ENCODE data around the gene CXCR2.
"Not testable (repeated sequence)": the region's sequence is repeated elsewhere in the genome, so short reads cannot be mapped to it uniquely, and the experiment has no call there.

CXCR2 gene

GRCh38 chr2:218083352-218083676, 42.5 kb upstream of the CXCR2 start:
- no peak for DNase-seq (ENCODE audit: low read depth, low spot score)
- peaks cover 16% of the 10 kb centered on the region for H3K9me3 ChIP-seq (ENCODE audit: insufficient read depth, low read length)
- no peak for TF ChIP-seq YY1 (IDR thresholded peaks at IDR 0.05; ENCODE audit: insufficient read depth, insufficient read length)
- no peak for TF ChIP-seq SUZ12 (IDR thresholded peaks at IDR 0.05; ENCODE audit: extremely low read depth, insufficient read depth, insufficient read length)
- TF ChIP-seq ZNF274 (IDR thresholded peaks at IDR 0.05; ENCODE audit: low read depth, low read length), result no peak
- H3K27me3 ChIP-seq (ENCODE audit: insufficient read depth, insufficient read length), result peaks cover under 1% of the 10 kb centered on the region
- H3K36me3 ChIP-seq (ENCODE audit: insufficient read depth, insufficient read length, low read length), result no peaks in the 10 kb centered on the region
- H3K4me1 ChIP-seq (ENCODE audit: insufficient read depth, insufficient read length), result peaks cover 5% of the 10 kb centered on the region
- no peak overlapping the region for H3K4me3 ChIP-seq (ENCODE audit: insufficient read length, low read depth)
- H3K9ac ChIP-seq (ENCODE audit: insufficient read length, low read depth), result no peak overlapping the region

DNA sequence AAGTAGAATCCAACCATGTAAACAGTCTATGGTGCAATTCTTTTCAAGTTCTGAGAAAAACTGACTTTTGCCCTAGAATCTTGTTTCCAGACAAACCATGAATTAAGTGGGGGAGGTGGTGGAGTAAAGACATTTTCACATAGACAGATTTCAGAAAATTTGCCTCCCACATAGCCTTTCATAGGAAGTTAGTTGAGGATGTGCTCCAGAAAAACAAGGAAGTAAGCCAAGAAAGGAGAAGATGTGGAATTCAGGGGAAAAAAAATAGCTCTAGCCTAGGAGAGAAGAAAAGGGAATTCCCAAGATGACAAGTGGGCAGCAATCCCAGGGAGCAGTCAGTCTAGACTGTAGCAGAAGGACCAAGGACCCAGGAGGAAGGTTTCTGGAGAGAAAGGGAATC, 39.4 kb upstream of the CXCR2 start:
- Histone ChIP-seq H3K9me3 (ENCODE audit: insufficient read depth, low read length) (peaks cover 16% of the 10 kb centered on the region), H3K4me3 (ENCODE audit: insufficient read length, low read depth) (no peak overlapping the region), H3K4me1 (ENCODE audit: insufficient read depth, insufficient read length) (no peaks in the 10 kb centered on the region), H3K27me3 (ENCODE audit: insufficient read depth, insufficient read length) (peaks cover 3% of the 10 kb centered on the region), H3K9ac (ENCODE audit: insufficient read length, low read depth) (no peak overlapping the region), H3K36me3 (ENCODE audit: insufficient read depth, insufficient read length, low read length) (no peaks in the 10 kb centered on the region)
- TF ChIP-seq SUZ12 (IDR thresholded peaks at IDR 0.05; ENCODE audit: extremely low read depth, insufficient read depth, insufficient read length) (no peak), YY1 (IDR thresholded peaks at IDR 0.05; ENCODE audit: insufficient read depth, insufficient read length) (no peak), ZNF274 (IDR thresholded peaks at IDR 0.05; ENCODE audit: low read depth, low read length) (no peak)
- no peak for DNase-seq (ENCODE audit: low read depth, low spot score)

DNA sequence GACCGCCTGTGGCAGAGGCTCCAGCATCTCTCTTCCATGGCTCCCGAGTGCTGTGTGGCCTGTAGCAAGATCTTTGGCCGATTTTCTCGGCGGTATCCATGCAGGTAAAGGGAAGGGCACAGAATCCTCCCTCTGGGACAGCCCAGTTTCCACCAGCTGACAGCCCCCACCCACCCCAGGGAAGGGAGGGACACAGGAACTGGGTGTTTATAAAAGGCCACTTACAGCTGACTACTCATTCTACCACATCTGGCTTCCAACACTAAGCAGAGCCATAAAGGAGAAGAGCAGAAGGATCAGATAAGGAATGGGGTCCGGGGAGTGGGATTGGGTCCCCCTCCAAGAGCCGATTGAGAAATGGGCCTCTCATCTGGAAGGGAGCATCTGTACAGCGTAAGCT, 36.6 kb upstream of the CXCR2 start:
- H3K9me3 ChIP-seq (ENCODE audit: insufficient read depth, low read length), result peaks cover 16% of the 10 kb centered on the region
- no peak for DNase-seq (ENCODE audit: low read depth, low spot score)
- no peak for TF ChIP-seq YY1 (IDR thresholded peaks at IDR 0.05; ENCODE audit: insufficient read depth, insufficient read length)
- no peaks in the 10 kb centered on the region for H3K4me1 ChIP-seq (ENCODE audit: insufficient read depth, insufficient read length)
- peaks cover 3% of the 10 kb centered on the region for H3K27me3 ChIP-seq (ENCODE audit: insufficient read depth, insufficient read length)
- no peak overlapping the region for H3K4me3 ChIP-seq (ENCODE audit: insufficient read length, low read depth)
- H3K9ac ChIP-seq (ENCODE audit: insufficient read length, low read depth), result no peak overlapping the region
- no peaks in the 10 kb centered on the region for H3K36me3 ChIP-seq (ENCODE audit: insufficient read depth, insufficient read length, low read length)

DNA sequence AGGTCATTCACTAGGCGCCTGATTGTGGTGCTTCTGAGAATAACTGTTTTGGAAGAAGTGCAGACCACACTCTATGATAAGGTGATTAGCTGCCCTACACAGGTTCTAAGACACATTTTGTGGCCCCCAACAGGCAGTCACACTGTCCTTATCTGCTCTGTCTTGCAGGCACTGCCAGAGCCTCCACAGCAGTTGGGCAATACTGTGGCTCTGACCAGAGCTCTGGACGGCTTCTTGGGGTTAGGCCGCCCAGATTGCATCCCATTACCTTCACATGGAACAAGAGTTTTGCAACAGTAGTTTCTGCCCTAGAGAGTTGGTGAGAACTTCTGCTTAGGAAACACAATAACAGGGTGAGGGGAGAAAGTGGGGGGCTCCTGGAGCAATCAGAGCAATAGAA, 34.1 kb upstream of the CXCR2 start:
- DNase-seq (ENCODE audit: low read depth, low spot score), result no peak
- Histone ChIP-seq H3K9me3 (ENCODE audit: insufficient read depth, low read length) (peaks cover 8% of the 10 kb centered on the region), H3K36me3 (ENCODE audit: insufficient read depth, insufficient read length, low read length) (no peaks in the 10 kb centered on the region), H3K27me3 (ENCODE audit: insufficient read depth, insufficient read length) (peaks cover 3% of the 10 kb centered on the region), H3K4me1 (ENCODE audit: insufficient read depth, insufficient read length) (no peaks in the 10 kb centered on the region), H3K9ac (ENCODE audit: insufficient read length, low read depth) (no peak overlapping the region), H3K4me3 (ENCODE audit: insufficient read length, low read depth) (no peak overlapping the region)
- TF ChIP-seq SUZ12 (IDR thresholded peaks at IDR 0.05; ENCODE audit: extremely low read depth, insufficient read depth, insufficient read length), result no peak
- no peak for TF ChIP-seq ZNF274 (IDR thresholded peaks at IDR 0.05; ENCODE audit: low read depth, low read length)
- TF ChIP-seq YY1 (IDR thresholded peaks at IDR 0.05; ENCODE audit: insufficient read depth, insufficient read length), result no peak

DNA sequence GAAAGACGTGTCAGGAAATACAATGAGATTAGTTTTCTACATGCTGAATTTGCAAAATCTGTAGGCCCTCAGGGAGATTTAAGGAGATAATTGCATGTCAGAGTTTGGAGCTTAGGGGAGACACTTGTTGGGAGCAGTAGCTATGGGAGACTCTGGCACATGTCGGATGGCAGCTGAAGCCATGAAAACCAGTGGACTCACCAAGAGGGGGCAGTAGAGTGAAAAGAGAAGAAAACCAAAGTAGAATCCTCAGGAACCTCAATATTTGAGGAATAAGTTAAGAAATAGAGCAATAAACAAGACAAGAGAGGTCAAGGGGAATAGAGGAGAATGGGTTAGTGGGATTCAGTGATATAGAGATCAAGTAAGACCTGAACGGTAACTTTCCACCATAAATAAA, 31.9 kb upstream of the CXCR2 start:
- Histone ChIP-seq H3K4me1 (ENCODE audit: insufficient read depth, insufficient read length) (no peaks in the 10 kb centered on the region), H3K27me3 (ENCODE audit: insufficient read depth, insufficient read length) (no peaks in the 10 kb centered on the region), H3K4me3 (ENCODE audit: insufficient read length, low read depth) (no peak overlapping the region), H3K9me3 (ENCODE audit: insufficient read depth, low read length) (no peaks in the 10 kb centered on the region; the same call in 1 of the 2 replicates), H3K9ac (ENCODE audit: insufficient read length, low read depth) (no peak overlapping the region), H3K36me3 (ENCODE audit: insufficient read depth, insufficient read length, low read length) (no peaks in the 10 kb centered on the region)
- TF ChIP-seq YY1 (IDR thresholded peaks at IDR 0.05; ENCODE audit: insufficient read depth, insufficient read length) (no peak), SUZ12 (IDR thresholded peaks at IDR 0.05; ENCODE audit: extremely low read depth, insufficient read depth, insufficient read length) (no peak), ZNF274 (IDR thresholded peaks at IDR 0.05; ENCODE audit: low read depth, low read length) (no peak)
- DNase-seq (ENCODE audit: low read depth, low spot score), result no peak

DNA sequence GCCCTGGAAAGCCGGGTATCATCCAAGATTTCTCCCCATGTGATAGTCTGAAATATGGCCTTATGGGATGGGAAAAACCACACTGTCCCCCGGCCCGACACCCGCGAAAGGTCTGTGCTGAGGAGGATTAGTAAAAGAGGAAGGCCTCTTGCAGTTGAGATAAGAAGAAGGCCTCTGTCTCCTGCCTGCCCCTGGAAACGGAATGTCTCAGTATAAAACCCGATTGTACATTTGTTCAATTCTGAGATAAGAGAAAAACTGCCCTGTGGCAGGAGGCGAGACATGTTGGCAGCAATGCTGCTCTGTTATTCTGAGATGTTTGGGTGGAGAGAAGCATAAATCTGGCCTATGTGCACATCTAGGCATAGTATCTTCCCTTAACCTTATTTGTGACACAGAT, 30.0 kb upstream of the CXCR2 start:
- Histone ChIP-seq H3K36me3 (ENCODE audit: insufficient read depth, insufficient read length, low read length) (no peaks in the 10 kb centered on the region), H3K27me3 (ENCODE audit: insufficient read depth, insufficient read length) (no peaks in the 10 kb centered on the region), H3K9ac (ENCODE audit: insufficient read length, low read depth) (no peak overlapping the region), H3K4me3 (ENCODE audit: insufficient read length, low read depth) (no peak overlapping the region), H3K9me3 (ENCODE audit: insufficient read depth, low read length) (no peaks in the 10 kb centered on the region), H3K4me1 (ENCODE audit: insufficient read depth, insufficient read length) (no peaks in the 10 kb centered on the region)
- no peak for DNase-seq (ENCODE audit: low read depth, low spot score)
- TF ChIP-seq ZNF274 (IDR thresholded peaks at IDR 0.05; ENCODE audit: low read depth, low read length) (no peak), YY1 (IDR thresholded peaks at IDR 0.05; ENCODE audit: insufficient read depth, insufficient read length) (no peak), SUZ12 (IDR thresholded peaks at IDR 0.05; ENCODE audit: extremely low read depth, insufficient read depth, insufficient read length) (no peak)

DNA sequence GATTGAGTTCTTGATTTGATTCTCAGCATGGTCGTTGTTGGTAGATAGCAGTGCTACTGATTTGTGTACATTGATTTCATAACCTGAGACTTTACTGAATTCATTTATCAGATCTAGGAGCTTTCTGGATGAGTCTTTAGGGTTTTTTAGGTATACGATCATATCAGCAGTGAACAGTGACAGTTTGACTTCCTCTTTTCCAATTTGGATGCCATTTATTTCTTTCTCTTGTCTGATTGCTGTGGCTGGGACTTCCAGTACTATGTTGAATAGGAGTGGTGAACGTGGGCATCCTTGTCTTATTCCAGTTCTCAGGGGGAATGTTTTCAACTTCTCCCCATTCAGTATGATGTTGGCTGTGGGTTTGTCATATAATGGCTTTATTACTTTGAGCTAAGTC, 27.9 kb upstream of the CXCR2 start:
- H3K27me3 ChIP-seq (ENCODE audit: insufficient read depth, insufficient read length), result no peaks in the 10 kb centered on the region
- no peak overlapping the region for H3K4me3 ChIP-seq (ENCODE audit: insufficient read length, low read depth)
- H3K36me3 ChIP-seq (ENCODE audit: insufficient read depth, insufficient read length, low read length), result no peaks in the 10 kb centered on the region

GRCh38 chr2:218108834-218109233, 17.0 kb upstream of the CXCR2 start:
- H3K36me3 ChIP-seq (ENCODE audit: insufficient read depth, insufficient read length, low read length); DNase-seq (ENCODE audit: low read depth, low spot score); H3K9ac ChIP-seq (ENCODE audit: insufficient read length, low read depth); H3K4me3 ChIP-seq (ENCODE audit: insufficient read length, low read depth); H3K27me3 ChIP-seq (ENCODE audit: insufficient read depth, insufficient read length); H3K4me1 ChIP-seq (ENCODE audit: insufficient read depth, insufficient read length): not testable (repeated sequence)
- peaks cover 23% of the 10 kb centered on the region for H3K9me3 ChIP-seq (ENCODE audit: insufficient read depth, low read length)

More for the DNA sequence above, 27.9 kb upstream of the CXCR2 start:
- no peak for DNase-seq (ENCODE audit: low read depth, low spot score)
- no peaks in the 10 kb centered on the region for H3K9me3 ChIP-seq (ENCODE audit: insufficient read depth, low read length)
- H3K9ac ChIP-seq (ENCODE audit: insufficient read length, low read depth), result no peak overlapping the region
- no peaks in the 10 kb centered on the region for H3K4me1 ChIP-seq (ENCODE audit: insufficient read depth, insufficient read length)
- TF ChIP-seq ZNF274 (IDR thresholded peaks at IDR 0.05; ENCODE audit: low read depth, low read length), result no peak
- no peak for TF ChIP-seq SUZ12 (IDR thresholded peaks at IDR 0.05; ENCODE audit: extremely low read depth, insufficient read depth, insufficient read length)
- TF ChIP-seq YY1 (IDR thresholded peaks at IDR 0.05; ENCODE audit: insufficient read depth, insufficient read length), result no peak

DNA sequence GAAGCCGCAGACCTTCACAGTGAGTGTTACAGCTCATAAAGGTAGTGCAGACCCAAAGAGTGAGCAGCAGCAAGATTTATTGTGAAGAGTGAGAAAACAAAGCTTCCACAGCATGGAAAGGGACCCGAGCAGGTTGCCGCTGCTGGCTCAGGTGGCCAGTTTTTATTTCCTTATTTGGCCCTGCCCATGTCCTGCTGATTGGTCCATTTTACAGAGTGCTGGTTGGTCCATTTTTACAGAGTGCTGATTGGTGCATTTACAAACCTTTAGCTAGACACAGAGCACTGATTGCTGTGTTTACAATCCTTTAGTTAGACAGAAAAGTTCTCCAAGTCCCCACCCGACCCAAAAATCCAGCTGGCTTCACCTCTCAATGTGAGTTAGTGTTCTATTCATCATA, 4.0 kb upstream of the CXCR2 start:
- DNase-seq (ENCODE audit: low read depth, low spot score); H3K27me3 ChIP-seq (ENCODE audit: insufficient read depth, insufficient read length); H3K36me3 ChIP-seq (ENCODE audit: insufficient read depth, insufficient read length, low read length); H3K4me1 ChIP-seq (ENCODE audit: insufficient read depth, insufficient read length); H3K9ac ChIP-seq (ENCODE audit: insufficient read length, low read depth); H3K4me3 ChIP-seq (ENCODE audit: insufficient read length, low read depth): not testable (repeated sequence)
- H3K9me3 ChIP-seq (ENCODE audit: insufficient read depth, low read length), result peaks cover 20% of the 10 kb centered on the region

DNA sequence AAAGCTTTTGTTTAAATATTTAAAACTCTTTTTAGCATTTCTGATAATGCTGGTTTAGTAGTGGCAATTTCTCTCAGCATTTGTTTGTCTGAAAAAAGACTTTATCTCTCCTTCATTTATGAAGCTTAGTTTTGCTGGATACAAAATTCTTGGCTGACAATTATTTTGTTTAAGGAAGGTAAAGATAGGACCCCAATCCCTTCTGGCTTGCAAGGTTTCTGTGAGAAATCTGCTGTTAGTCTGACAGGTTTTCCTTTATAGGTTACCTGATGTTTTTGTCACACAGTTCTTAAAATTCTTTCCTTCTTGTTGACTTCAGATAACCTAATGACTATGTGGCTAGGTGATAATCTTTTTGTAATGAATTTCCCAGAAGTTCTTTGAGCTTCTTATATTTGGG, 3.5 kb upstream of the CXCR2 start:
- peaks cover 15% of the 10 kb centered on the region for H3K9me3 ChIP-seq (ENCODE audit: insufficient read depth, low read length)
- H3K4me3 ChIP-seq (ENCODE audit: insufficient read length, low read depth); H3K36me3 ChIP-seq (ENCODE audit: insufficient read depth, insufficient read length, low read length); H3K4me1 ChIP-seq (ENCODE audit: insufficient read depth, insufficient read length); DNase-seq (ENCODE audit: low read depth, low spot score); H3K9ac ChIP-seq (ENCODE audit: insufficient read length, low read depth); H3K27me3 ChIP-seq (ENCODE audit: insufficient read depth, insufficient read length): not testable (repeated sequence)

All from NT2/D1 (cell line).